ENCODE data around the gene ANO8. TPM values are rescaled to one million over a fixed set of nuclear protein-coding genes. Genes with fewer than 3 reads are reported as not detected.

Gene ANO8
- total and polyA plus RNA-seq, 2 donors from 2014 or later, result 3.0 to 12.1 TPM

GRCh38 chr19:17305216-17305516, 29.5 kb downstream of the ANO8 start:
- no peak for FAIRE-seq
- H3K4me1 ChIP-seq (ENCODE audit: control insufficient read depth in 2 of 3, insufficient read depth in 2 of 3, low read depth in 1 of 3, low read length in 3 of 3), result peaks cover 0 to 22% (median 12%) of the 10 kb centered on the region in 3 donors
- intact Hi-C loops (cut with DNase I), result no loop called here

DNA sequence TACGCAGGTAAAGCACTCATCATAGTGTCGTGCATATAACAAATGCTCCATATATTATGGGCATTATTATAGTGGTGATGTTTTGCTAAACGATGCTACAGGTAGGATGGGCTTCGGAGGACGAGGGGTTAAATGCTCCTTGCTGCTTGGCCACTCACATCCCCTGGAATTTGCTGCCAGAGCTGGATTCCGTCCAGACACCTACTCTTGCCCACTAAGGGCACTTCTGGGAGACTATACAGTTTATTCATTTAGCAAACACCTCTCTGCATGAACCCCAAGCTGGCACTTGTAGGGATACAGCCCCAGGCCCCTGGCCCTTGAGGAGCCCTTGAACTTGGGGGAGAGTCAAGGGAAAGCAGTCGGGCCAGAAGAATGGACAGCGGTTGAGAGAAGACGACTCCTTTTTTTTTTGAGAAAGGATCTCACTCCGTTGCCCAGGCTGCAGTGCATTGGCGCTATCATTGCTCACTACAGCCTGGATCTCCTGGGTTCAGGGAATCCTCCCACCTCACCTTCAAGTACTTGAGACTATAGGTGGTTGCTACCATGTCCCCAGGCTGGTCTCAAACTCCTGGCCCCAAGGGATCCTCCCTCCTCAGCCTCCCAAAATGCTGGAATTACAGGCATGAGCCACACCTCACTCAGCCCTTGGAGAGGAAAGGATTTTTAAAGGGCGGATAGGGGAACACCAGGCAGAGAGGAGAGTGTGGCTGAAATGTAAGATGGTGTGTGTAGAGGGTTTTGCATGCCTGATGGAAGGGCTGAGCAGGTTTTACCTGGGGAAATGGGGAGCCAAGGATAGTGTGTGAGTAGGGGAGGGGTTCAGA, 30.1 kb downstream of the ANO8 start:
- Histone ChIP-seq H3K27ac (ENCODE audit: low read depth in 2 of 2, low read length in 2 of 2) (peak overlapping the region; percentile 93 to 97), H3K4me3 (ENCODE audit: low read length in 3 of 3) (peak overlapping the region in 1 of 3 donors; percentile 93)
- FAIRE-seq, result no peak

More at GRCh38 chr19:17305216-17305516, 29.5 kb downstream of the ANO8 start:
- Histone ChIP-seq H3K27ac (ENCODE audit: low read depth in 2 of 2, low read length in 2 of 2) (peak overlapping the region; percentile 93 to 97), H3K36me3 (ENCODE audit: control insufficient read depth in 2 of 3, insufficient read depth in 3 of 3, low read length in 3 of 3) (no peaks in the 10 kb centered on the region), H3K27me3 (ENCODE audit: control insufficient read depth, insufficient read depth, low read length) (no peaks in the 10 kb centered on the region), H3K4me3 (ENCODE audit: low read length in 3 of 3) (peak overlapping the region in 2 of 3 donors; percentile 82 to 93), H3K9me3 (ENCODE audit: control insufficient read depth in 2 of 3, insufficient read depth in 1 of 3, low read length in 3 of 3) (no peaks in the 10 kb centered on the region), H3K9ac (ENCODE audit: low read length in 3 of 3) (no peak overlapping the region)
- DNase-seq, result no peak
- TF ChIP-seq CTCF (IDR thresholded peaks at IDR 0.05; ENCODE audit: borderline replicate concordance, extremely low read depth, insufficient read depth), result no peak

DNA sequence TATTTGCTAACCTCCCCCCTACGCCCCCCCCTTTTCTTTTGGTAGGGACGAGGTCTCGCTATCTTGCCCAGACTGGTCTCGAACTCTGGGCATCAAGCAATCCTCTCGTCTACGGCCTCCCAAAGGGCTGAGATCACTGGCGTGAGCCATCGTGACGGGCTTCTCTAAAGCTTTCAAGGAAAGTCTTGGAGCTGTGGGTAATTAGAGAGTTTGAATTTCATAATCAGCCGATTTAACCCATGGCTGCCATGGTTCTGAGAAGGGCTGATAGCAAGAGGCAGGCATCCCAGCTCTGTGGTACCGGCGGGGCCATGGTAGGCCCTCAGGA, 30.8 kb downstream of the ANO8 start:
- FAIRE-seq, result no peak
- no peak for TF ChIP-seq CTCF (IDR thresholded peaks at IDR 0.05; ENCODE audit: borderline replicate concordance, extremely low read depth, insufficient read depth)
- peak overlapping the region in 1 of 2 donors; percentile 43 for H3K27ac ChIP-seq (ENCODE audit: low read depth in 2 of 2, low read length in 2 of 2)
- intact Hi-C loops (cut with DNase I), result no loop called here
- no peaks in the 10 kb centered on the region for H3K36me3 ChIP-seq (ENCODE audit: control insufficient read depth in 2 of 3, insufficient read depth in 3 of 3, low read length in 3 of 3)
- no peaks in the 10 kb centered on the region for H3K27me3 ChIP-seq (ENCODE audit: control insufficient read depth, insufficient read depth, low read length)
- H3K4me3 ChIP-seq (ENCODE audit: low read length in 3 of 3), result peak overlapping the region in 1 of 3 donors; percentile 66
- no peaks in the 10 kb centered on the region for H3K9me3 ChIP-seq (ENCODE audit: control insufficient read depth in 2 of 3, insufficient read depth in 1 of 3, low read length in 3 of 3)
- H3K9ac ChIP-seq (ENCODE audit: low read length in 3 of 3), result no peak overlapping the region
- DNase-seq, result peak in 1 of 5 donors; percentile 70
- H3K4me1 ChIP-seq (ENCODE audit: control insufficient read depth in 2 of 3, insufficient read depth in 2 of 3, low read depth in 1 of 3, low read length in 3 of 3), result peaks cover 0 to 19% (median 10%) of the 10 kb centered on the region in 3 donors

More for the DNA sequence above, 30.1 kb downstream of the ANO8 start:
- peak in 2 of 5 donors; percentile 21 to 65 for DNase-seq
- Histone ChIP-seq H3K27me3 (ENCODE audit: control insufficient read depth, insufficient read depth, low read length) (no peaks in the 10 kb centered on the region), H3K9ac (ENCODE audit: low read length in 3 of 3) (no peak overlapping the region), H3K9me3 (ENCODE audit: control insufficient read depth in 2 of 3, insufficient read depth in 1 of 3, low read length in 3 of 3) (no peaks in the 10 kb centered on the region), H3K36me3 (ENCODE audit: control insufficient read depth in 2 of 3, insufficient read depth in 3 of 3, low read length in 3 of 3) (no peaks in the 10 kb centered on the region), H3K4me1 (ENCODE audit: control insufficient read depth in 2 of 3, insufficient read depth in 2 of 3, low read depth in 1 of 3, low read length in 3 of 3) (peaks cover 0 to 19% (median 10%) of the 10 kb centered on the region in 3 donors)
- no peak for TF ChIP-seq CTCF (IDR thresholded peaks at IDR 0.05; ENCODE audit: borderline replicate concordance, extremely low read depth, insufficient read depth)
- intact Hi-C loops (cut with DNase I), result no loop called here
